OCI-LY7 (cell line): ENCODE data around the gene FNBP1. TPM values are rescaled to one million over a fixed set of nuclear protein-coding genes. Genes with fewer than 3 reads are reported as not detected.
A peak's percentile ranks its signal among the peaks of the same experiment; 100 is the strongest.

Source experiments
- BruUV-seq: library from RNA; stranded (reverse); fragments of 400-500 nt; replicated peaks from 2 replicates; lab custom pipeline; 2021; lab: Mats Ljungman, UMichigan
- CTCF ChIA-PET: fragments of 300-600 bp; sonication (Branson Sonifier 250); formaldehyde crosslinking; loops from one replicate; lab custom pipeline; 2022; ENCODE audit warnings: antibody characterized with exemption; ENCODE audit not compliant: unreplicated experiment; lab: Charles Lee
- POLR2A ChIA-PET: fragments of 300-600 bp; sonication (Branson Sonifier 250); formaldehyde crosslinking; loops from one replicate; lab custom pipeline; 2022; ENCODE audit warnings: antibody characterized with exemption; lab: Charles Lee
- DNase-seq: peaks from one replicate; pipeline ENCODE4 v3.0.0-alpha.2; 2015; ENCODE audit warnings: low spot score
- H2AFZ ChIP-seq: fragments of 200-600 bp; sonication (generic), shearing (Covaris generic); 2 replicates; pipeline ENCODE4 v1.6.1; 2014; ENCODE audit warnings: mild to moderate bottlenecking, antibody characterized with exemption, low read length, moderate library complexity
- H3K27ac ChIP-seq: fragments of 200-600 bp; sonication (generic); 2 replicates; pipeline ENCODE4 v1.5.1; 2014; ENCODE audit warnings: mixed run types, low read depth, mild to moderate bottlenecking, moderate library complexity, low read length, inconsistent platforms; ENCODE audit not compliant: poor library complexity, severe bottlenecking
- H3K36me3 ChIP-seq: fragments of 200-600 bp; sonication (generic); 2 replicates; pipeline ENCODE4 v1.6.1; 2014; ENCODE audit warnings: mild to moderate bottlenecking, antibody characterized with exemption, low read length, moderate library complexity, mixed read lengths; ENCODE audit not compliant: insufficient read depth
- H3K4me1 ChIP-seq: fragments of 200-600 bp; sonication (generic); 2 replicates; pipeline ENCODE4 v1.5.1; 2014; ENCODE audit warnings: mild to moderate bottlenecking, low read length; ENCODE audit not compliant: insufficient read depth, poor library complexity, severe bottlenecking
- H3K4me2 ChIP-seq: fragments of 200-600 bp; sonication (generic); 2 replicates; pipeline ENCODE4 v1.6.1; 2014; ENCODE audit warnings: mild to moderate bottlenecking, low read length
- H3K4me3 ChIP-seq: fragments of 200-600 bp; sonication (generic); 2 replicates; pipeline ENCODE4 v1.5.1; 2014; ENCODE audit warnings: mild to moderate bottlenecking, low read depth, low read length; ENCODE audit not compliant: poor library complexity, severe bottlenecking
- H3K79me2 ChIP-seq: fragments of 200-600 bp; sonication (generic); 2 replicates; pipeline ENCODE4 v1.6.1; 2016; ENCODE audit warnings: low read depth, mild to moderate bottlenecking, low read length, moderate library complexity, mixed read lengths; ENCODE audit not compliant: insufficient read depth
- H3K9me2 ChIP-seq: fragments of 200-600 bp; sonication (generic); 2 replicates; pipeline ENCODE4 v1.6.1; 2016; ENCODE audit warnings: mild to moderate bottlenecking, low read length, mixed read lengths; ENCODE audit not compliant: insufficient read depth
- H3K9me3 ChIP-seq: fragments of 200-600 bp; sonication (generic); 2 replicates; pipeline ENCODE4 v1.6.1; 2014; ENCODE audit warnings: mild to moderate bottlenecking, mixed run types, low read length, mixed read lengths
- H4K20me1 ChIP-seq: fragments of 200-600 bp; sonication (generic); 2 replicates; pipeline ENCODE4 v1.6.1; 2014; ENCODE audit warnings: mild to moderate bottlenecking, antibody characterized with exemption, low read length, moderate library complexity, mixed read lengths; ENCODE audit not compliant: insufficient read depth
- EZH2phosphoT487 ChIP-seq: fragments of 200-600 bp; sonication (generic); IDR thresholded peaks from 2 replicates; pipeline ENCODE4 v1.6.1; 2018; ENCODE audit warnings: low read depth, borderline replicate concordance, mild to moderate bottlenecking, mixed run types, antibody characterized with exemption, low read length, moderate library complexity, mixed read lengths
- intact Hi-C: fragments of 100-400 bp; cut with micrococcal nuclease; formaldehyde crosslinking; loops from one replicate; pipeline ENCODE4 v1.10.0; 2022; ENCODE audit not compliant: unreplicated experiment
- total RNA-seq, 2 experiments: library from RNA; depleted of rRNA in 1 of 2; stranded (reverse); fragments of >200 nt in 1 of 2; shearing (Covaris generic) in 1 of 2; gene quantifications; 2 replicates each; pipeline ENCODE4 v1.2.3, GENCODE V29; 2014 to 2022
- TF ChIP-seq, protein P1 (sequence below): fragments of 200-600 bp; sonication (generic); conservative IDR thresholded peaks from 2 replicates; pipeline ENCODE4 v1.5.1; 2014; ENCODE audit warnings: mild to moderate bottlenecking, antibody characterized with exemption, low read length, moderate library complexity, mixed read lengths

Gene FNBP1
- total RNA-seq, 2 experiments from 2014 or later = 93.3 to 164 TPM

DNA sequence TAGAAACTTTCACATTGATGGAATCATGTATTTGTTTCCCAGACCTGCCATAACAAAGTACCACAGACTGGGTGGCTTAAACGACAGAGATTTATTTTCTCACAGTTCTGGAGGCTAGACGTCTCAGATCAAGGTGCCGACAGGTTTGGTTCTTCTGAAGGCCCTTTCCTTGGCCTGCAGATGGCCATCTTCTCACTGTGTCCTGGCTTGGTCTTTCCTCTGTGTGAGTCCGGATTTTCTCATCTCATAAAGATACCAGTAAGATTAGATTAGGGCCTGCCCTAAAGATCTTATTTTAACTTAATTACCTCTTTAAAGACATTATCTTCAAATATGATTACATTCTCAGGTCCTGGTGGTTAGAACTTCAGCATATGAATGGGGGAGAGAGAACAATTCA, 201.9 kb downstream of the FNBP1 start:
- POLR2A ChIA-PET = no interaction called here
- H3K4me1 ChIP-seq = peaks cover 39% of the 10 kb centered on the region

GRCh38 chr9:129840034-129840433, 203.0 kb downstream of the FNBP1 start:
- no peaks in the 10 kb centered on the region for H4K20me1 ChIP-seq
- H3K36me3 ChIP-seq = no peaks in the 10 kb centered on the region
- H3K27ac ChIP-seq = peak overlapping the region; percentile 62
- peaks cover 10% of the 10 kb centered on the region; the same call in 1 of the 2 replicates for H3K79me2 ChIP-seq
- no TSS peak for BruUV-seq
- POLR2A ChIA-PET = interaction anchor here (0.6 kb wide), 1 partner anchor 11 kb away, joined by 3 read pairs; no protein-coding TSS in a partner anchor
- H2AFZ ChIP-seq = no peak overlapping the region
- CTCF ChIA-PET = no interaction called here
- TF ChIP-seq, protein P1, sequence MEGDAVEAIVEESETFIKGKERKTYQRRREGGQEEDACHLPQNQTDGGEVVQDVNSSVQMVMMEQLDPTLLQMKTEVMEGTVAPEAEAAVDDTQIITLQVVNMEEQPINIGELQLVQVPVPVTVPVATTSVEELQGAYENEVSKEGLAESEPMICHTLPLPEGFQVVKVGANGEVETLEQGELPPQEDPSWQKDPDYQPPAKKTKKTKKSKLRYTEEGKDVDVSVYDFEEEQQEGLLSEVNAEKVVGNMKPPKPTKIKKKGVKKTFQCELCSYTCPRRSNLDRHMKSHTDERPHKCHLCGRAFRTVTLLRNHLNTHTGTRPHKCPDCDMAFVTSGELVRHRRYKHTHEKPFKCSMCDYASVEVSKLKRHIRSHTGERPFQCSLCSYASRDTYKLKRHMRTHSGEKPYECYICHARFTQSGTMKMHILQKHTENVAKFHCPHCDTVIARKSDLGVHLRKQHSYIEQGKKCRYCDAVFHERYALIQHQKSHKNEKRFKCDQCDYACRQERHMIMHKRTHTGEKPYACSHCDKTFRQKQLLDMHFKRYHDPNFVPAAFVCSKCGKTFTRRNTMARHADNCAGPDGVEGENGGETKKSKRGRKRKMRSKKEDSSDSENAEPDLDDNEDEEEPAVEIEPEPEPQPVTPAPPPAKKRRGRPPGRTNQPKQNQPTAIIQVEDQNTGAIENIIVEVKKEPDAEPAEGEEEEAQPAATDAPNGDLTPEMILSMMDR = no peak
- TF ChIP-seq EZH2phosphoT487 = no peak
- H3K4me3 ChIP-seq = no peak overlapping the region
- H3K9me3 ChIP-seq = no peaks in the 10 kb centered on the region
- peak overlapping the region; percentile 58 for H3K4me2 ChIP-seq
- intact Hi-C loops = no loop called here
- peak; percentile 56 for DNase-seq
- H3K9me2 ChIP-seq = no peaks in the 10 kb centered on the region
- H3K4me1 ChIP-seq = peaks cover 38% of the 10 kb centered on the region

More for the DNA sequence above, 201.9 kb downstream of the FNBP1 start:
- H3K4me2 ChIP-seq = no peak overlapping the region
- H2AFZ ChIP-seq = no peak overlapping the region
- no peak overlapping the region for H3K4me3 ChIP-seq
- no peaks in the 10 kb centered on the region for H3K9me2 ChIP-seq
- no peak overlapping the region for H3K27ac ChIP-seq
- no peaks in the 10 kb centered on the region for H4K20me1 ChIP-seq
- intact Hi-C loops = no loop called here
- CTCF ChIA-PET = no interaction called here
- H3K36me3 ChIP-seq = no peaks in the 10 kb centered on the region
- DNase-seq = no peak
- BruUV-seq = no TSS peak
- peaks cover 6% of the 10 kb centered on the region; the same call in 1 of the 2 replicates for H3K79me2 ChIP-seq
- no peak for TF ChIP-seq EZH2phosphoT487
- TF ChIP-seq, protein P1 = no peak
- H3K9me3 ChIP-seq = no peaks in the 10 kb centered on the region

DNA sequence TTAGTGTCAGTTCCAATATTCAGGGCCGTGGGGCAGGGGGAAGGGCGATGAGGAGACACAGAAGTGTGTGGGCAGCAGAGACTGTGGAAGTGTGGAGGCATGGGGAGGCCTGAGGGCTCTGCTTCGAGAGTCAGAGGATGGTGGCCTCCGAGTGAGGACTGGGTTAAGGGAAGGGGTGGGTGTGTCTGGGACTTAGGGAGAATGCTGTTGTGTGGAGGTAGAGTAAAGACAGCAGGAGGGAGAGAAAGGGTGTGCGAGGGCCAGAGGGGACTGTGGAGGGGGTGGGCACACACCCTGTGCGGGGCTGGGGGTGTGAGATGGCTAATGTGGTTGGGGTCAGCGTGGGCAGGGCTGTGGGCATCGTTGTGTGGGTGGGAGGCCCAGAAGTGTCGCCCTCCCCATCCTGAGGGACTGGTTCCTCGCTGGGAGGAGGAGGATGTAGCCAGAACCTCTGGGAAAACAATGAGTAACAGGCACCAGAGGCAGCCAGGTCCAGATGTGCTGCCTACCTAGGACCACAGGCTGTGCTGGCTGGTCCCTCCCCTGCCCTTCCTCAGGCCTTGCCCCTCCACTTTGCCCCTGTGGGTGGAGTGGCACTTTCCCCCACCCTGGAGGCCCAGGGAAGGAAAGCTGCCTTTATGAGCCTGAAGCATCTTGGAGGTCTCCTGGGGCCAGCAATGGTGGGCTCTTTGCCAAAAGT, 203.5 kb downstream of the FNBP1 start:
- Histone ChIP-seq H3K27ac (peak overlapping the region; percentile 62), H4K20me1 (no peaks in the 10 kb centered on the region), H3K9me2 (no peaks in the 10 kb centered on the region), H3K4me3 (no peak overlapping the region), H3K36me3 (no peaks in the 10 kb centered on the region), H2AFZ (no peak overlapping the region), H3K4me2 (peak overlapping the region; percentile 58), H3K79me2 (peaks cover 15% of the 10 kb centered on the region), H3K9me3 (no peaks in the 10 kb centered on the region), H3K4me1 (peaks cover 37% of the 10 kb centered on the region)
- DNase-seq = no peak
- TF ChIP-seq, protein P1 = no peak
- TF ChIP-seq EZH2phosphoT487 = no peak
- intact Hi-C loops = no loop called here
- CTCF ChIA-PET = no interaction called here
- BruUV-seq = no TSS peak
- POLR2A ChIA-PET = interaction anchor here (0.6 kb wide), 1 partner anchor 11 kb away, joined by 3 read pairs; no protein-coding TSS in a partner anchor
